NCI-H2196 treated with DMSO at 0.1 percent for 48 hours (cell line): Measurements from ENCODE around the gene CCDC102B.

ENCODE experiments used
- DNase-seq: peaks from one replicate; lab custom pipeline; 2025; ENCODE audit not compliant: unreplicated experiment; lab: John Stamatoyannopoulos, UW

Gene CCDC102B

GRCh38 chr18:69071680-69072079 lies 273.8 kb downstream of the CCDC102B start:
- DNase-seq = no peak

- DNase-seq = no peak
Measured at GRCh38 chr18:69081846-69082245, 284.0 kb downstream of the CCDC102B start.

- DNase-seq = no peak
Measured at GRCh38 chr18:69082499-69082898, 284.6 kb downstream of the CCDC102B start.

GRCh38 chr18:69085951-69086350 lies 288.1 kb downstream of the CCDC102B start:
- no peak for DNase-seq

GRCh38 chr18:69088973-69089372 lies 291.1 kb downstream of the CCDC102B start:
- no peak for DNase-seq

- no peak for DNase-seq
Measured at GRCh38 chr18:69097349-69097748, 299.5 kb downstream of the CCDC102B start.

- no peak for DNase-seq
Measured at GRCh38 chr18:69102959-69103358, 305.1 kb downstream of the CCDC102B start.
